Measurements from ENCODE around the gene SBNO1.
"Not testable (repeated sequence)": the region's sequence is repeated elsewhere in the genome, so short reads cannot be mapped to it uniquely, and the experiment has no call there.

The SBNO1 gene

DNA sequence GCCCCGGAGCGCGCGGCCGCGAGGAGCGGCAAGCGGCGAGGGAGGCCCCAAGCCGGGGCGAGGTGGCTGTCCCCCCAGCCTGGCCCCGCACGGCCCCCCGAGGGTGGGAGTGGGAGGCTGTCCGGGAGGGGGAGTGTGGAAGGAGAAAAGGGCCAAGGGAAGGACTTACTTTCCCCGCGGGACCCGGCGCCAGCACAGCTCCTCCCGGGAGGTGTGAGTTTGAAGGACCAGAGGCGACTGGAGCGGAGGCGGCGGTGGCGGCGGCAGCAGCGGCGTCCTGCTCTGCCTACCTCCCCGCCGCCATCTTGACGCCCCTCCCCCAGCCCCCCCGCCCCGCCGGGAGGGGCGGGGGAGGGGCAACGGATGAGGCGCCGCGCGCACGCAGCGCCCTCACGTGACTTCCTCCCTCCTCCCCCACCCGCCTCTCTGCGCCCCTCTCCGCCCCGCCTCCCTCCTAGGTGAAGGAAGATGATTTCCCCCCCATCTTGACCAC, at the start of gene SBNO1:
TSS of gene SBNO1 (minus strand) at position 316 of the 493 bp plus-strand sequence. CDS start 14,406 bp downstream, outside the sequence.
- H3K27ac ChIP-seq = peak within 1 kb of the TSS; percentile 85
- peak; percentile 26 for DNase-seq (ENCODE audit: low read depth, low spot score)

DNA sequence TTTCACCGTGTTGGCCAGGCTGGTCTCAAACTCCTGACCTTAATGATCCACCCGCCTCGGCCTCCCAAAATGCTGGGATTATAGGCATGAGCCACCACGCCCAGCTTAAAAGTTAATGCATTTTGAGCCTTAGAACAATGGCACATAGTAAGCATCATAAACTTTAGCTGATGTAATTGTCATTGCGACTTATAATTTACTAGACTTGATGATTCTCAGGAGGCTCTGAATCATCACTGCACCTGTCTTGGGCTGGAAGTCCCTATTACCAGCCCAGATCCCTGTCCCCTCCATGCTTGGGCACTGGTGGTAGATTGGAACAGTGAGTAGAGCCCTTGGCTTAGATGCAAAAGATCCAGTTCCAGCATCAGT, 45.4 kb upstream of the SBNO1 start:
- DNase-seq (ENCODE audit: low read depth, low spot score) = no peak
- no peak overlapping the region for H3K27ac ChIP-seq

DNA sequence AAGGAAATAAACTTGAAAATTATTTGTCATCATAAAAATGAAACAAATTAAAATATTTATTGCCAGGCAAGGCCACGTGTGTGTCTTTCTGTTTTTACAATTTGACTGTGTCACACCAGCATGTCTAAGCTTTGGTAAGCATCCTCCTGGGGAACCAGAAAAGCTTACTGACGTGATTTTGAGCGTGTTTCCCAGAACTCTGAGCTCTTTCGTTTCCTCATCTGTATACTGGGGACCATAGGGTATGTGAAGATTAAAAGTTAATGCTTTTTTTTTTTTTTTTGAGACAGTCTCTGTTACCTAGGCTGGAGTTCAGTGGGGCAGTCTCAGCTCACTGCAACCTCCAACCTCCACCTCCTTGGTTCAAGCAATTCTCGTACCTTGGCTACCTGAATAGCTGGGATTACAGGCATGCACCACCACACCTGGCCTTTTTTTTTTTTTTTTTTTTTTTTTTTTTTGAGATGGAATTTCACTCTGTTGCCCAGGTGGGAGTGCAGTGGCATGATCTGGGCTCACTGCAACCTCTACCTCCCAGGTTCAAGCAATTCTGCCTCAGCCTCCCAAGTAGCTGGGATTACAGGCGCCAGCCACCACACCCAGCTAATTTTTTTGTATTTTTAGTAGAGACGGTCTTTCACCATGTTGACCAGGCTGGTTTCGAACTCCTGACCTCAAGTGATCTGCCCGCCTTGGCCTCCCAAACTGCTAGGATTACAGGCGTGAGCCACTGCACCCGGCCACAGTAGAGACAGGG, 44.8 kb upstream of the SBNO1 start:
- not testable (repeated sequence) for H3K27ac ChIP-seq; DNase-seq (ENCODE audit: low read depth, low spot score)

DNA sequence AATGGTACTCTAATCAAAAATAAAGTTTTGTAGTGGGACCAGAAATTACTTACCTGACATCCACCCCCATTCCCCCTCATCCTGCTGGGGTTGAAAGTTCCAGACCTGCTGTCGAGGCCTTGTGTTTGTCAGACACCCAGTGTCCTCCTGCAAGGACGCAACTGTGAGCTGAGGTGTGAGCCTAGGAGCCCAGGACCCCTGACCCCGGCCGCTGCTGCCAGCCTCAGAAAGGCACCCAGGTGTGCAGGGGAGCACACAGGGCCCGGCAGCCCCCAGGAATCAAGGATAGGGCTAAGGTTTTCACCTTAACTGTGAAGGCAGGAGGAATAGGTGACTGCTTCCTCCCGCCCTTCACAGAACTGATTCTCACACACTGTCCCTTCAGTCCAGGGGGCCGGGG, 44.0 kb upstream of the SBNO1 start:
- DNase-seq (ENCODE audit: low read depth, low spot score); H3K27ac ChIP-seq: not testable (repeated sequence)

DNA sequence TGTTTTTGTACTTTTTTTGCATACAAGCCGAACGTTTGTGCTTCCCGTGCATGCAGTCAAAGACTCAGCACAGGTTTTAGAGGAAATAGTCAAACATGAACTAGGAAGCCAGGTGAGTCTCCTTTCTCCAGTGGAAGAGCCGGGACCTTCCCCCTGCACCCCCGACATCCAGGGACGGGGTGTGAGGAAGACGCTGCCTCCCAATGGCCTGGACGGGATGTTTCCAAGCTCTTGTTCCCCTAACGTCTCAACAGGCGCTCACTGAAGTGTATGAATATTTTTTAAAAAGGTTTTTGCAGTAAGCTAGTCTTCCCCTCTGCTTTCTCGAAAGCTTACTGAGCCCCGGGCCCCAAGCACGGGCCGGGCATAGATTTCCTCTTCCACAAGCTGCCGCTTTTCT, 43.3 kb upstream of the SBNO1 start:
- not testable (repeated sequence) for H3K27ac ChIP-seq; DNase-seq (ENCODE audit: low read depth, low spot score)

DNA sequence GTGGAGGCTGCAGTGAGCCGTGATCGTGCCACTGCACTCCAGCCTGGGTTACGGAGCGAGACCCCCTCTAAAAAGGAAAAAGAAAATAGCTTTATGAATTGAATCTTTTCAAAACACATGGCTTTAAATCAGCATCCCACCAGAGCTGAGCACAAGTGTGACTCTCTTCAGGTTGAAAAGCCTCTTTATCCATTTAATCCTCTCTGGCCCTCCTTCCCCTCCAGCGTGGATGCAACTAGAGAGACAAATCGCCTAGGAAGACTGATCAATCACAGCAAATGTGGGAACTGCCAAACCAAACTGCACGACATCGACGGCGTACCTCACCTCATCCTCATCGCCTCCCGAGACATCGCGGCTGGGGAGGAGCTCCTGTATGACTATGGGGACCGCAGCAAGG, 42.6 kb upstream of the SBNO1 start:
- not testable (repeated sequence) for H3K27ac ChIP-seq; DNase-seq (ENCODE audit: low read depth, low spot score)

DNA sequence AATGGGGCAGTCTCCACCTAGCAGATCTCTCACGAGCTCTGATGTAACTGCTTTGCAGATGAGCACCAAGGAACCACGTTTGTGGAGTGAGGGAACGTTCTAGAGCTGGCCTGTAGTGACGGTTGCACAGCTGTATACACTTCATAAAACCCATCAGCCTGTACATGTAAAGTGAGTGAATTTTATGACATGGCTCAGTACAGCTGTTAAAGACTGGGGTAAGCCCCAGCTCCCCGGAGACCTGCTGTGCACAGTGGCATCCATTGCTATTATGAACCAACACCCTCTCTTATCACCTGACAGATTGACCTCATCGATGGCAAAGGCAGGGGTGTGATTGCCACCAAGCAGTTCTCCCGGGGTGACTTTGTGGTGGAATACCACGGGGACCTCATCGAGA, 39.9 kb upstream of the SBNO1 start:
- DNase-seq (ENCODE audit: low read depth, low spot score) = no peak
- H3K27ac ChIP-seq = no peak overlapping the region

DNA sequence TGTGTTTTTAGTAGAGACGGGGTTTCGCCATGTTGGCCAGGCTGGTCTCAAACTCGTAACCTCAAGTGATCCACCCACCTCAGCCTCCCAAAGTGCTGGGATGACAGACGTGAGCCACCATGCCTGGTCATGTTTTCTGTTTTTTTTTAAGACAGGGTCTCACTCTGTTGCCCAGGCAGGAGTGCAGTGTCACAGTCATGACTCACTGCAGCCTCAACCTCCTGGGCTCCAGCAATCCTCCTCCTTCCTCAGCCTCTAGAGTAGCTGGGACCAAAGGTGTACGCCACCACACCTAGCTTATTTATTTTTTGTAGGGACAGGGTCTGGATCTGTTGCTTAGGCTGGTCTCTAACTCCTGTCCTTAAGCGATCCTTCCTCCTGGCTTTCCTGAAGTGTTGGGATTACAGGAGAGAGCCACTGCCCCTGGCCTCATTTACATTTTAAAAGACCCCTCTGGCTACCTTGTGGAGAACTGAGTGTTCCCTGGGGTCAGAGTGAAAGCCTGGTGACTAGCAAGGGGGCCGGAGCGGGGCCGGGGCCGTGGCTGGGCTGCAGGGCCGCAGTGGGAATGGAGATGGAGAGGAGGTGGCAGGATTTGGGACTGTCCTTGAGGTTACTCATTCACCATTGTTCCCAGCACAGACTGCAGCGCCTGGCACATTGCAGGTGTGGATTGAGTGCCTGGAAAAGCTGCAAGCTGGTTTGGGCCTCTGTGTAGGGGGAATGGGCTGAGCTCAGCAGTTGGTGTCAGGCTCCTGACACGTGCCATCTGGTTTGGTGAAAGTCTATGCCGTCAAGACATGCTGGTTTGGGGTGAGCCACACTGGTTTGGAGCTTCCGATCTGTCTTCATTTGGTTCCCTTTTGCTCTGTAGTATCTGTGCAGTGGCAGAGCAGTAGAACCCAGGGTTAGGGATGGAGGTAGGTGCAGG, 37.4 kb upstream of the SBNO1 start:
- no peak overlapping the region for H3K27ac ChIP-seq
- DNase-seq (ENCODE audit: low read depth, low spot score) = no peak

DNA sequence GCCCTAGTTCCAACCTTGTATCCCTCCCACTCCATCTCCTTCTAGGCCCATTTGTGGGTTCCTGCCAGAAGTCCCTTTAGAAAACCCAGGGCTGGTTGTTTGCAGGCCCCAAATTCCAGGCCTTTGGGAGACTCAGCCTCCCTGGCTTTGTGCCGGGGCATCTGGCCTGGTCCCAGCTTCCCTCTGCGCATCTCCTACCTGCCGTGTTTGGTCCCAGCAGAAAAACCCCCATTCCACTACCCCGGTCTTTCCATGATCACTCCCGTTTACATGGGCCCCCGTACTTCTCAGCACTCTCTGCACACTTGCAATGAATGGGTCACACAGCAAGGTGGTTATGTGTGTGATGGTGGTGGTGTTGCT, 34.6 kb upstream of the SBNO1 start:
- H3K27ac ChIP-seq = no peak overlapping the region

DNA sequence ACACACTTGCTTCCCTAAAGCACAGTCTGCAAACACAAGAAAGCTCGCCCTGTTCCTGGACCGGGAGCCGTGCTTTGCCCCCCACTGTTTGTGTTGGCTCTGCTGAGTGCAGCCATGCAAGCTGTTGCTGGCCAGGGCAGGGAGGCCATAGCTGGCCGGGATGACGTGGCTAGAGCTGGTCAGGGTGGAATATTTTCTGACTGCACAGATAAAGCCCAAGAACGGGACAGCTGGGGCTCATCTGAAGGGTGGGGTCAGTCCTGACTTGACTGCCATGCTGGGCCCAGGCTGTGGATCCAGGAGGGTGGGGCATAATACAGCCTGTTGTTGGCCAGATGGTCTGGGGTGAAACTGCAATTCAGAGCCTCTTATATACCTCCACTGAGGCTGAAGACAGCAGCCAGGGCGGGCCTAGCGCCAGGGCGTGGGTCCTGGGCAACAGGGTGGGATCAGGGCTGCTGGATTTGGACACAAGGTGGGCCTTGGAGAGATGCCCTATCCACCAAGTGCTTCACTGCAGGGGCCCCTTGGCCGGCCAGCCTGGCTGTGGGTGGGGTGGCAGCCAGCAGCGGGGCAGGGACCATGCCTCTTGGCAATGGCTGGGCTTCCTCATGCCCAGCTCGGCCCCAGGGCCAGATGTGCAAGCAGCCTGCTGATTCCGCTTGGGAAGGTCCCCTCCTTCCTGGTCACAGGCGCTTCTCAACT, 34.1 kb upstream of the SBNO1 start:
- no peak overlapping the region for H3K27ac ChIP-seq

More for the DNA sequence above, 34.6 kb upstream of the SBNO1 start:
- DNase-seq (ENCODE audit: low read depth, low spot score) = no peak

DNA sequence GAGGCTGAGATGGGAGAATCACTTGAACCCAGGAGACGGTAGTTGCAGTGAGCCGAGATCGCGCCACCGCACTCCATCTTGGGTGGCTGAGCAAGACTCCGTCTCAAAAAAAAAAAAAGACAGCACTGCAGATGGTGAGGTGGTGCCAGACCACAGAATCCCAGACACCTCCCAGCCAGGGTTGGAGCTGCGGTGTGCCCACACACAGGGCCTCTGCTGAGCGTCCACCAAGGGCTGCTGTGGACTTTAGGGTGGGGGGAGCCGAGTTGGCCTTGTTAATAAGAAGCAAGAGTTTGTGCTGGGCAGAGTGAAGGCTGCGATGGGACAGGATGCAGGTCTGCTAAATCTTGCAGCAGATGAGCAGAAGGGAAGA, 33.5 kb upstream of the SBNO1 start:
- no peak overlapping the region for H3K27ac ChIP-seq
- DNase-seq (ENCODE audit: low read depth, low spot score) = no peak

More for the DNA sequence above, 34.1 kb upstream of the SBNO1 start:
- no peak for DNase-seq (ENCODE audit: low read depth, low spot score)

DNA sequence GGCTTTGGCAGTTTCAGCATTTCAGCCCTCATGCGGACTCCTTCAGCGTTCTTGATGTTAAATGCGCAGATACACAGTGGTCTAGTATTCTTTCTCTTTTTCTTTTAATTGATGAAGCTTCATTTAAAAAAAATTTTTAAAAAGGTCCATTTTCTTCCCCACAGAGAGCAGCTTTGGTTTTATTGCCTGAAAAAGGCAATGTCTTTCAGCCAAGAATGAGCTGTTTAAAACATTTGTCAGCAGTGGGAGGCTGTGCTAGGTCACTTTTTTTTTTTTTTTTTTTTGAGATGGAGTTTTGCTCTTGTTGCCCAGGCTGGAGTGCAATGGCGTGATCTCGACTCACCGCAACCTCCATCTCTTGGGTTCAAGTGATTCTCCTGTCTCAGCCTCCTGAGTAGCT, 32.8 kb upstream of the SBNO1 start:
- DNase-seq (ENCODE audit: low read depth, low spot score) = no peak
- no peak overlapping the region for H3K27ac ChIP-seq

DNA sequence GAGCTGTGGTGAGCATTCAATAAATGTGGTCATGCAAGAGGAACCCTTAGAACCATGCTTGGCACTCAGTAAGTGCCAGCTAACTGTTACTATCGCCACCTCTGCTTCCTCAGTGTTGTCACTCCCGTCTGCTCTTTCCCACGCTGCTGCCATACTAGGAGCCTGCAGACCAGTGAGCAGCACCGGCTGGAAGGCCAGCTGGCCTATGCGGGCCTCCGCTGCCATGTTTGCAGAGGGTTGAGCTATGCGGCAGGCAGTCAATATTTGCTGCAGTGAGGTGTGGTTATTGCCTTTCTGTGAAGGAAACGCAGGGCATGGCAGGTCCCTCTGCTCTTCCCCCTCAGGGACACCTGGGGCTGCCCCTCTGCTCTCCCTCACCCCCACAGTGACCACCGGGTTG, 32.3 kb upstream of the SBNO1 start:
- H3K27ac ChIP-seq = no peak overlapping the region

DNA sequence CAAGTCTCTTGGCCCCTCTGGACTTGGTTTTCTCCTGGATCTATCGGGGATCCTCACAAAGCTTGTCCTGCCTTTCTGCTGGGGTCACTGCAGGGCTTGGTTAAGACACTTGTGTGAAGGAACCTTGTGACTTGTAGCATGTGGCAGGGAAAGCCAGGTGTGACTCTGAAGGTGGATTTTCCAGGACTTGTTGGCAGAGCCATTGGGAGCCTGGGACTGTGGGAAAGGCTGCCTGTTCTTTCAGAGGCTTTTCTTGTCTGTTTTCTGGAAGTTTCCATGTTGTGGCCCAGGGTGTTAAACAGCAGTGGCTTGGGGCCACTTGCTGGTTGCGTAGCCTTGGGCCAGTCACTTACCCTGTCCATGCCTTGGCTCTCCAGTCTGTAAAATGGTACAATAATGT, 31.9 kb upstream of the SBNO1 start:
- no peak for DNase-seq (ENCODE audit: low read depth, low spot score)
- H3K27ac ChIP-seq = no peak overlapping the region

More for the DNA sequence above, 32.3 kb upstream of the SBNO1 start:
- DNase-seq (ENCODE audit: low read depth, low spot score) = no peak

DNA sequence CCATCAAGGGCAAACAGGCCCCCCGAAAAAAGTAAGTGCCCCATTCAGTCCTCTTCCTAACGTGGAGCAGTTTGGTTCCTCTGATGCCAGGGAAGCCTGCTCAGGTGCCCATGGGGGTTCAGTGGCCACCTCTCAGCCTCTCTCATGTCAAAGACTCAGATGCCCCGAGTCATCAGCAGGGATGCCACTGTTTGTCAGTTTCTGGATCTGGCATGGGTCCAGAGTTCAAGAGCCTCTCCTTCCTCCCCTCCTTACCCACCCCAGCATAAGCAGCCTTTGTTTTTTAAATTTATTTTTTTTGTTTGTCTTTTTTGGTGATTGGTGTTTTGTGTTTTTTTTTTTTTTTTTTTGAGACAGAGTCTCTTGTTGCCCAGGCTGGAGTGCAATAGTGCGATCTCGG, 30.6 kb upstream of the SBNO1 start:
- H3K27ac ChIP-seq = no peak overlapping the region
- no peak for DNase-seq (ENCODE audit: low read depth, low spot score)

DNA sequence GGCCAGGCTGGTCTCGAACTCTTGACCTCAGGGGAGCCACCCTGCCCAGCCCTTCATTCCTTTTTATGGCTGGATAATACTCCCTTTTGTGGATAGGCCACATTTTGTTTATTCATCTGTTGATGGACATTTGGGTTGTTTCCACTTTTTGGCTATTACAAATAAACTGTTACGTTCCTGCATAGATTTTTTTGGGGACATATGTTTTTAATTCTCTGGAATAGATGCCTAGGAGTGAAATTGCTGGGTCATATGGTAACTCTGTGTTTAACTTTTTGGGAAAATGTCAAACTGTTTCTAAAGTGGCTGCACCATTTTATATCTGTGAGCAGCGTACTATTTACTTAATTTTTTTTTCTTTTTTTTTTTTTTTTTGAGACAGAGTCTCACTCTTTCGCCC, 29.1 kb upstream of the SBNO1 start:
- DNase-seq (ENCODE audit: low read depth, low spot score) = no peak
- no peak overlapping the region for H3K27ac ChIP-seq

DNA sequence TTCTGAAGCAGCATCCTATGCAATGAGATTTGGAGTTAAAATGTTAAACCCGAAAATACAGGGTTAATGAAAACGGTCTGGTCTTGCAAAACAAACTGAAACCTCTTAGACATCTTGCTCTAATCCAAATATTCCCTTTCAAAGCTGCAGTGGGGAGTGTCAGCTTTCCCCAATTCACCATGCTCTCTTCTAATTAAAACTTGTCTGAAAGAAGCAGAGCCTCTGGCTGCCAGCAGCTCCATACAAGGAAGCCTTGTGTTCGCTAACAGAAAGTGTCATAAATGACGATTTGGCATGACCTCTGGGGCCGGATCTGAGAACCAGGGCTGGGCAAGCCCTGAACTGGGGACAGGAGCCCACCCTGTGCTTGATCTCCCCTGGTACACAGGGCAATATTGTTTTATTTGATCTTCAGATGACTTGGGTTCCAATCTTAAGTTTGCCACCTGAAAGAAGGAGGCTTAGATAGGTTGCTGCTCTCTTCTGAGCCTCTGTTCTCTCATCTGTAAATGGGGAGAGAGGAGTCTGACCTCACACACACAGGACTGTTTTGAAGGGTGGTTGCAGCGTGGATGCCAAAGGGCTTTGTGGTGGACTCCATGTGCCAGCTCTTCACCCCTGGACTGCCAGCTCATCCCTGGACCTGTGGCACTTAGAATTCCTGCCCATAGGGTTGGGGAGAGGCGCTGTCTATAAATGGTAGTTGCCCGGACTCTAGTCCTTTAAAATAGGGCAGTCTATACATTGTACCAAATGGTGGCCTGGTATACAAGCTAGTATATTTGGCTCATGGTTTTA, 27.1 kb upstream of the SBNO1 start:
- H3K27ac ChIP-seq = no peak overlapping the region
- no peak for DNase-seq (ENCODE audit: low read depth, low spot score)

DNA sequence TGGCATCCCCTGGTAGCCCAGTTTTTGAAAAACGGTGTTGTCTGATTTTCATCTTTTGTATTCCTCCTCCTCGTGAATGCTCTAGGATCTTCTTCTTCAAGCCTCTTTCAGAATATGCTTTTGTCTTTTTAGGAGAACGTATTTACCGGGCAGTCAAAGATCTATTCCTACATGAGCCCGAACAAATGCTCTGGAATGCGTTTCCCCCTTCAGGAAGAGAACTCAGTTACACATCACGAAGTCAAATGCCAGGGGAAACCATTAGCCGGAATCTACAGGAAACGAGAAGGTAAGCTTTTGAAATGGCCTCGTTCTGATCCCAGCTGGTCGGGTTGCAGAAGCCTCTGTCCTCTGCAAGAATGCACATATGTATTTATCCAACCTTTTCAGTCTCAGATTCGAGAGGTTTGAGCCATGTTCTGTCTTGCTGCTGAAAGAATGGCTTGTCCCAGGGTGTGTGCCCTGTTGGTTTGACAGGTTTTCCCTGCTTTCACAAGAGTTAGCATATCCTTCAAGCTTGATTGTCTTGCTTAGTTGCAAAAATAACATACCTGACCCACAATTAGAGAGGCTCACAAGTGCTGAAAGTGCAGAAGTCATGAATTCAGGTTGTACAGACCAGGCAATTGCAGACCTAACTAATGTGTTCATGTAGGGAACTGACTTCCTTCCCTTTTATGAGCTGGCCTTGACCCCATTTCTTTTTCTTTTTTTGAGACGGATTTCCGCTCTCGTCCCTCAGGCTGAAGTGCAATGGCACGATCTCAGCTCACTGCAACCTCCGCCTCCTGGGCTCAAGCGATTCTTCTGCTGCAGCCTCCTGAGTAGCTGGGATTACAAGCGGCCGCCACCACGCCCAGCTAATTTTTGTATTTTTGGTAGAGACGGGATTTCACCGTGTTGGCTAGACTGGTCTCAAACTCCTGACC, 26.1 kb upstream of the SBNO1 start:
- DNase-seq (ENCODE audit: low read depth, low spot score) = no peak
- H3K27ac ChIP-seq = peak overlapping the region; percentile 75
